Measurements from ENCODE around the gene PPP1R13L.

The PPP1R13L gene

GRCh38 chr19:45405435-45406225 is 761 bp upstream of the PPP1R13L start (continued):
- no peak for TF ChIP-seq PRDM1 (tag by site-specific recombination; IDR thresholded peaks at IDR 0.05)
- no peak for TF ChIP-seq ZNF133 (tag by site-specific recombination; IDR thresholded peaks at IDR 0.05)
- TF ChIP-seq ZNF148 (tag by site-specific recombination; IDR thresholded peaks at IDR 0.05; ENCODE audit: borderline replicate concordance), result no peak
- no peak for TF ChIP-seq ZNF274 (IDR thresholded peaks at IDR 0.05; ENCODE audit: low read length)
- TF ChIP-seq ZNF274 (tag by site-specific recombination; IDR thresholded peaks at IDR 0.05; ENCODE audit: borderline replicate concordance), result no peak
- TF ChIP-seq ZNF157 (tag by site-specific recombination; IDR thresholded peaks at IDR 0.05), result no peak
- TF ChIP-seq ZNF645 (tag by site-specific recombination; IDR thresholded peaks at IDR 0.05), result no peak
- peak; percentile 97 for TF ChIP-seq ZBTB10 (tag by site-specific recombination; IDR thresholded peaks at IDR 0.05)
- TF ChIP-seq ZBTB49 (tag by site-specific recombination; IDR thresholded peaks at IDR 0.05; ENCODE audit: low read depth), result no peak
- TF ChIP-seq EGR2 (tag by site-specific recombination; IDR thresholded peaks at IDR 0.05; ENCODE audit: low read depth), result peak; percentile 72
- TF ChIP-seq ZNF211 (tag by site-specific recombination; IDR thresholded peaks at IDR 0.05; ENCODE audit: low read depth), result no peak
- no peak for TF ChIP-seq ZFP69B (tag by site-specific recombination; IDR thresholded peaks at IDR 0.05)
- no peak for TF ChIP-seq SETDB1 (IDR thresholded peaks at IDR 0.05; ENCODE audit: insufficient read length, low read length)
- no peak for TF ChIP-seq ZFP41 (tag by site-specific recombination; IDR thresholded peaks at IDR 0.05; ENCODE audit: borderline replicate concordance)

GRCh38 chr19:45403781-45404556 is 900 bp downstream of the PPP1R13L start:
- no peak overlapping the region for H3K27ac ChIP-seq (ENCODE audit: extremely low read depth, low read depth, low read length)
- ChIA-PET CTCF (interaction anchor here (0.6 to 4.6 kb wide), 20 partner anchors 10 to 636 kb away, joined by 3 to 32 read pairs (median 6); partner anchors contain the start of gene KLC3), POLR2A (interaction anchor here (0.6 to 2.3 kb wide), 8 partner anchors 9 to 104 kb away, joined by 3 to 7 read pairs (median 4); partner anchors contain the start of gene FOSB)
- H3K4me3 ChIP-seq (ENCODE audit: low read depth, low read length), result peak overlapping the region; percentile 53
- no peaks in the 10 kb centered on the region for H3K9me3 ChIP-seq (ENCODE audit: control insufficient read depth, insufficient read depth, low read depth, low read length)
- H3K4me1 ChIP-seq (ENCODE audit: control insufficient read depth, insufficient read depth, low read length), result 0 out of 2 replicates have a peak, but pooled peaks cover 7% of the 10 kb centered on the region
- H3K36me3 ChIP-seq (ENCODE audit: control insufficient read depth in 2 of 2, insufficient read depth in 1 of 2, low read length in 2 of 2), result peaks cover 0 to 8% of the 10 kb centered on the region in 2 experiments; a peak in 2 of 3 replicates
- no peak for TF ChIP-seq PRDM4 (tag by site-specific recombination; IDR thresholded peaks at IDR 0.05)
- no peak for TF ChIP-seq ZNF785 (tag by site-specific recombination; IDR thresholded peaks at IDR 0.05)
- no peak for TF ChIP-seq ZNF157 (tag by site-specific recombination; IDR thresholded peaks at IDR 0.05)
- peak; percentile 70 for TF ChIP-seq ZFHX2 (tag by site-specific recombination; conservative IDR thresholded peaks at IDR 0.05)
- TF ChIP-seq ZNF76 (tag by site-specific recombination; IDR thresholded peaks at IDR 0.05; ENCODE audit: borderline replicate concordance, low read depth), result 0 out of 2 replicates have a peak, but pooled peaks have one; percentile 14
- no peak for TF ChIP-seq ZNF585B (tag by site-specific recombination; IDR thresholded peaks at IDR 0.05)
- TF ChIP-seq ELK4 (IDR thresholded peaks at IDR 0.05; ENCODE audit: borderline replicate concordance, low read depth, low read length), result no peak
- TF ChIP-seq YY1 (tag by site-specific recombination; IDR thresholded peaks at IDR 0.05), result no peak

Measured in HEK293 (cell line).